ENCODE measurements around the gene LCLAT1.

LCLAT1 gene

DNA sequence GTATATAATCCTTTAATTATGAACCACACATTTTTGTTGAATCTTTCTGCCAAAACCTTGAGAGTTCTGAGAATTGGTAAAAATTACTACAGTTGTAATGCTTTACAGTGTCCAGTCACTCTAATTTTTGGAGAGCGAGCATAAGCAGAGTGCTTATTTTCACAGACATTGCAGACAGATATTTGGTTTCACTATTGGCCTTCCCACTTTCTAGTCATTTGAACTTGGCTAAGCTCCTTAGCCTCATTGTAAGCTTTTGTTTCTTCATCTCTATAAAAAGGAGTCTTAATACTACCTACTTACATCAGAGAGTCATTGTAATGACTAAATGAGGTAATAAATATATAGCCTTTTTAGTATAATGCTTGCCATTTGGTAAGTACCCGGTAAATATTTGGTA lies 80.4 kb downstream of the LCLAT1 start:
- no peak for DNase-seq

DNA sequence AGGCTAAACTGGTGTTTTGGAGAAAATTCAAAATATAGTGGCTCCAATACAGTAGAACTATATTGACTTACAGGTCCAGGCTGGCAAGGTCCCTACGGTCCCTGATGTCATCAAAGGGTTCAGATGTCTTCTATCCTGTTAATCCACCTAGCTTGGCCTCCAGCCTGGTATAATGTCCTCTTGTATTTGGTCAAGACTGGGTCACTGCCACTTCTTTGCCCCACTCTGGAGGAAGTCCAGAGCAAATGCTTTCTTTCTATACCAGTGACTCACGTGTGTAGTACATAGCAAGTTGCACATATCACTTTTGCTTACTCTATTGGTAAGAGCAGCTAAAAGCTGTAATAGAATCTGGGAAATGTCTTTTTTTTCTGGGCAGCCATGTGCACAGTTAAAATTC lies 80.8 kb downstream of the LCLAT1 start:
- DNase-seq: no peak

DNA sequence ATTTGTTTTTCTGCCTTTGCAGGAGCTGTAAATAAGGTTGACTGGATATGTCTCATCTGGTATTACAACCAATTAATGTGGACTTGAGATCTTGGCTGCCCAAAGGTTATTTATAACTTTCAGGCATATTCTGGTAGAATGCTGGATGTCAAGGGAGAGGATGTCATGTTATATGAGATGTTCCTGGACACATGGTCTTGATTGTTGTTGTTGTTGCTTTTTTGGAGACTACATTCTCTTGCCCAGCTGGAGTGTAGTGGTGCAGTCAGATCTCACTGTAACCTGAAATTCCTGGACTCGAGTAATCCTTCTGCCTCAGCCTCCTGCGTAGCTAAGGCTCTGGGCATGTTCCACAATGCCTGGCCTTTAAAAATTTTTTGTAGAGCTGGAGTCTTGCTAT lies 83.3 kb downstream of the LCLAT1 start:
- DNase-seq: no peak

DNA sequence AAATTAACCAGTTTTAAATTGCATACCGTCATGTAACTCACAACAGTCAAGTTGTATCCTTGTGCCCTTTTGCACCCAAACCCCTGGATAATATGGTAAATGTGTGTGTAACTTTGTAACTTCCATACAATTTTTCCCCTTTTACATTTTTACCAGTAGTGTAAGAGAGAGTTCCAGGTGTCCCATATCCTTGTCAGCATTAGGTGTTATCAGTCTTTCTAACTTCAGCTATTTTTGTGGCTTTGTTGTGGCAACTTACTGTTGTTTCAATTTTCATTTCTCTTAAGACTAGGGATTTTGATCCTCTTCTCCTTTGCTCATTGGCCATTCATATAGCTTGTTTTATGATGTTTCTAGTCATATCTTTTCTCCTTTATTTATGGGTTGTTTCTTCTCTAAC lies 94.6 kb downstream of the LCLAT1 start:
- no peak for DNase-seq

DNA sequence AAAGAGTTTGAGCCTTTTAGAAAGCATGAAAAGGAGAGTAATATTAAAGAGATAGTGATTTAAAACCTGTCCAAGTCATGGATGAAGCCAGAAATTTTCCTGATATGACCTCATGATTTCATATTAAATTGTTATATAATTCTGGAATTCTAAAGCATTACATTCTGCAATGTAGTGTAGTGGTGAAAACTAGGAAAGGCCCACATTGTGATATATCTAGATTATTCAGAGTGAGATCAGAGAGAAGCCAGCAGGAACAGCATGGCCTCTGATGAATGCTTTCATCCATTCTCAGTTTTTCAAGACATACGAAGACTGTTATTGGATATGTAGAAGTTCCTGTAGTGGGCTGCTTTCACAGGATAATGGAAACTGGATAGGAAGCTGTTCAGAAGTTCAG lies 98.8 kb downstream of the LCLAT1 start:
- no peak for DNase-seq

DNA sequence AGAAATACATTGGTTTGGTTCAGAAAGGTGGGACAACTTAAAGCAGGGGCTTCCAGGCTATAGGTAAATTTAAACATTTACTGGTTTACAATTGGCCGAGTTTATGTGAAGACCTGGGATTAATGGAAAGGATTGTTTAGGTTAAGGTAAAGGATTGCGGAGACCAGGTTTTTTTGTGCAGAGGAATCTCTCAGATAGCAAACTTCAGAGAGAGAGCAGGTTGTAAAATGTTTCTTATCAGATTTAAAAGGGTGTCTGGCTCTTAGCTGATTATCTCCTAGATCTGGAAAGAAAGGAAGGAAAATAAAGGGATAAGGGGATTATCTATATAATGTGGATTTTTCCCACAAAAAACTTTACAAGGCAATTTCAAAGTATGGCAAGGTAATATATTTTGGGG lies 101.3 kb downstream of the LCLAT1 start:
- DNase-seq: no peak

DNA sequence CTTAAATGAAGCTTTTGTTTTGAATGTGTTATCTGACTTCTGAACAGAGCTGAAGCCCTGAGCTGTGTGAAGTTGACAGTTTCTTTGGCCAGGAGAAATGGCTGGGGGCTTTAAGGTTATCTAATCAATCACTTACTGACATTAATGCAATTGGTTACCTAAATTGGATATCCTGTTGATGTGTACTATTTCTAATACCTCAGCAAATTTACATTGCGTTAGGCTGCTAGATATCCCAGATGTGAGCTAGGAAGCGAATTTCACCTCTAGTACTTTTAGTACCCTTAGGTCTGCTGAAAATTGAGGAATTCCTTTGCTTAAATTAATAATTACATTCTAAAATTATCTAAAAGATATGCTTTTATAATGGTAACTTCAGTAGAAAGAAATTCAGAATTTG lies 102.0 kb downstream of the LCLAT1 start:
- no peak for DNase-seq

DNA sequence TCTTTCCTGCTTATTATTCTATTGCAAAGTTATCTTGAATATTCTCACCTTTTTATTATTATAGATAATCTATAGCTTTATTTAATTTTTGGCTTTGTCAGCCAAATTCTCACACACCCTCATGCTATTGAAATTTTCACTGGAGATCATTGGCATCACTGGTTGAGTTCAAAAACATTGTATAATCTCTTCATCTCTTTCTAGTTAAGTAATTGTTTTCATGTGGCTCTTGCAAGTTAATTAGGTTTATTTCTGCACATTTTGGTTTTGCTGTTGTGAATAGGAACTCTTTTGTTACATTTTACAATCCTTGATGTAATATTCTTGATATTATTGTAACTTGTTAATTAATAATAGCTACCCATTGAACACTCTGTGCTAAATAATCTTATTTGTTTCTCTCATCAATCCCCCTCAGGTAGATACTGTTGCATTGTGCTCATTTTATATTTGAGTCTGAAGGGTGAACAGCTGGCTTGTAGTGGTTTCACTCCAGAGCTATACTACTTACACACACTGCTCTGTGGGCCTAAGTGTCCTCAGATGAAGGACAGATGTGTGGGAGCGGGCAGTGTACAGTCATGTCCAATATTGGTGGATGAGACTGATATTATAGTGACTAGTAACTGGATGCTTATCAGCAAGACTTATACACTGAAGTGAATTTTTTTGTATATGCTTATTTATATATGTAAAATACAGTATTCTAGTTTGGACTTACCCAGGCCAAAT lies 112.7 kb downstream of the LCLAT1 start:
- no peak for DNase-seq

DNA sequence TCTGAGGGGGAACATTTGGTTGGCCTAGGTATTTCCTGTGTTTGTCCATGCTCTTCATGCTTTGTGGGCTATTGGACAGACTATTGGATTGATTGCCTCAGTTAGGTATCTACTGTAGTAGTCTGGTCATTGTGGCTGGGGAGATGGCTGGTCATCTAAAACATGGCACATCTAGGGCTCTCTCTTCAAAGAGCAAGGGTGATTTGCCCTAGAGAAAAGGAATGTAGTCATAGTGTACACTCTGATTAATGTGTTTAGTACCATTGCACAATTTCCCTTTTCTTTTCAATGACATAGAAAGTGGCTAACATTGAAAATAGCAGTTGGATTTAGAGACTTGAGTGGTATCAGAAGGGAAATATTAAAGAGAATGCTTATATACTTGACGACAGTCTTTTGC lies 114.3 kb downstream of the LCLAT1 start:
- DNase-seq: no peak

DNA sequence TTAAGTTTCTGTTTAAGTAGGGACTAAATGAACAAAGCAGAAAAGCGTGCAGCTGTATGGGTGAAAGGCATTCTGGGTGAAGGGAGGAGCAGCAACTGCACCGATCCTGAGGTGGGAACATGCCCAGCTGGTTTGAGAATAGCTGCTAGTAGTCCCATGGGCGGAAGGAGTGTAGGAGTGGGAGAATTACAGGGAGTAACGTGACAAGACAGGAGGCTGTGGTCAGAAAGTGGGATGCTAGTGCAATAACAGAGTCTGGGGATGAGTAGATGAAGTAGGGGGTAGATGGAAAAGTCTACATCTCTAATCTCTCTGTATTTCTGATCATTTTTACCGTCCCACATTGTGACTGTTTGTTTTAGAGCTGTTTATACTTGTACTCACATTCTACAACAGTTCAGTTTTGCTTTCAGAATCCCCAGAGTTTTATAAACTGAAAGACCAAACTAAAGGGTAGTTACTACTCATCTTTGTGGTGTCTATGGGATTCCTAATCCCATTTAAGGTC lies 118.9 kb downstream of the LCLAT1 start:
- no peak for DNase-seq

DNA sequence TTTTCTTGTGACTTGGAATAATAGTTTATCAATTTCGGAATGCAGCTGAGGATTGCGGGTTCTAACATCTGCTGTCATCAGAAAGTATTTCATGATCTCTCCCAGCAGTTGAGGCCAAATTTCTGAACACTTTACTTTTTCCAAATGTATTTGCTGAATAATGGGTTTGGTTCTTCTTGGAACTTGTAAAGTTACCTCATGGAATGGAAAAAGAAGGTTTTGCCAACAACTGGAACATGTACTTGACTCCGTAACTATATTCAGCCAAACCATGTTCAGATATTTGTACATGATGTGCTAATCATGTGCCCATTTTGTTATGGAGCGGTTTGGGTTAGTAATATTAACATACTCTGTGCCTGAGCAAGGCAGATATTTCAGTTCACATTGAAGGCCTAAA lies 119.6 kb downstream of the LCLAT1 start:
- DNase-seq: no peak

DNA sequence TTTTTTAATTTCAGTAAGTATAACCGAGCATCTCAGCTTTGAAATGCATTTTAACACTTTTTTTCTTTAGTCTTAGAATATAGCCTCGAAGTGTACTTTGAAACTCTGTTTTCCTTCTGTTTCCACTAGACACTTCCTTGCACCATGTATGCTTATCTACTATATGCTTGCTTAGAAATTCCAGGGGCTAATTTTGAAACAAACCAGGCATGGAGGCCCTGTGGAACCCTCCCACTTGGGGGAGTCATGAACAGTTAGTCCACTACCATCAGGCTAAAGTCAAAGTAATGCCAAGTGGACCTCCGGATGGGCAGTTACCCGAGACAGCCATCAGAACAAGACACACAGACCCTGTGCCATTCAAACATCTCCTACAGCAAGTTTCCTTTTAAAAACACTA lies 120.3 kb downstream of the LCLAT1 start:
- DNase-seq: no peak

DNA sequence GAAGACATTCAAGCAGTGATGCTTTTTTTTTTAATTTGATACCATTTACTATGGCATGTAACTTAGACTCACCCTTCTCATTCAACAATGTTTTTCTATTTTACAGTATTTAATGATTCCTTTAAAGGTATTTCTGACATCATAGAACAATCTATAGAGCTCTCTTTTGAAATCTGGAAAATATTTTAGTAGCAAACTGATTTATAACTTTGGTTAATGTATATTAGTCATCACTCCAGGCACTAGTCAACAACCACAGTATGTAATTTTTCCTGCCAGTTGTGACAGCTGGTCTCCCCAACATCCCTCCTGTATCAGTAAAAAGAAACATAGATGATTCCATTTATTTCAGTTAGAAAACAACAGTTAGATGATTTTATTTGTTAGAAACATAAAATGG lies 122.9 kb downstream of the LCLAT1 start:
- DNase-seq: no peak

DNA sequence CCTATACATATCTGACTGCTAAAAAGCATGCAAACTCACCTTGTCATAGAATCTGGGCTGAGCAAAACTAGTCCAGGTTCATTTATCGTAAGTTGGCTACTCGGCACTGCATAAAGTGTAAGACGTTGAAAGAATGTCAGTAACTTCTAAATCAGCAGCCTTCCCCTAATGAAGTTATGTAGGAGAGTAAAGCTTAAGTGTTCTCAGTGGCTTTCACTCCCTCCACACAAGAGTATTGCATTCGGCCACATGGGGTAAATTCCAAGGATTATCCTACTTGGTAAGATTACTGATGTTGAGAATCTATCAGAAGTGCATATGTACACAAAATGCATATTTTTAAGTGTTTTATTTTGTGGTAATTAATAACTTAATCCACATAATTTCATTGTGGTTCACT lies 130.1 kb downstream of the LCLAT1 start:
- no peak for DNase-seq

DNA sequence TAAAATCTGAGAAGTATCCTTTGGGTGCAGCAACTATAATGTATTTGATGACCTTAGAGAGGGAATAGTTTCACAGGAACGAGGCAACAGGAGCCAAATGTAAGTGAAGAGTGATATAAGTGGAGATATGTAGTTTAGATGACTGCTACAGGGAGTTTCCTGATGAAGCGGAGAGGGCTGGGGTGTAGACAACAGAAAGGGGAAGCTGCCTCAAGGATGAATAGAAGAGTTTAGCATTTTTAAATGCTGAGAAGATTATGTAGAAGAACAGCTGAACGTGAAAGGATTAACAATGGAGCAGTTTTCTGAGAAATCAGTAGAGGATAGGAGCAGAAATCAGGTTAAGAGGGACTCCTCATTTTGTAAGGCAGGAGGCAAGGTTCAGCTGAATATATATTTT lies 133.3 kb downstream of the LCLAT1 start:
- no peak for DNase-seq

DNA sequence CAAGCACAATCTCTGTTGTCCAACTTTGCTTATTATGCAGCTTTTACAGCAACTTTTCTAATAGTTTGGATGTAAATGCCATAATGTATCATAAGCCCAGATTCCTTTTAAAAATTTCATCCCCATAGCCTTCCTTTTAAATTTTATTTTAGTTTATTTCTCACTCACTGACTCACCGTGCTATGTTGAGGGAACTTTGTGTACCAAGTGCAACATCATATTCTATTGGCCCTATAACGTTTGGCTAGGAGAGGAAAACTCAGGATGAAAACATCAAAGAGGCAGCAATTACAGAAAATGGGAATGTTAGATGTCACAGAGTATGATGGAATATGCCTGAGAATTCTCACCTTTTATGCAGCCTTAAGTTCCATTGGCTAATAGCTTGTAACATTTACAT lies 135.5 kb downstream of the LCLAT1 start:
- DNase-seq: no peak

DNA sequence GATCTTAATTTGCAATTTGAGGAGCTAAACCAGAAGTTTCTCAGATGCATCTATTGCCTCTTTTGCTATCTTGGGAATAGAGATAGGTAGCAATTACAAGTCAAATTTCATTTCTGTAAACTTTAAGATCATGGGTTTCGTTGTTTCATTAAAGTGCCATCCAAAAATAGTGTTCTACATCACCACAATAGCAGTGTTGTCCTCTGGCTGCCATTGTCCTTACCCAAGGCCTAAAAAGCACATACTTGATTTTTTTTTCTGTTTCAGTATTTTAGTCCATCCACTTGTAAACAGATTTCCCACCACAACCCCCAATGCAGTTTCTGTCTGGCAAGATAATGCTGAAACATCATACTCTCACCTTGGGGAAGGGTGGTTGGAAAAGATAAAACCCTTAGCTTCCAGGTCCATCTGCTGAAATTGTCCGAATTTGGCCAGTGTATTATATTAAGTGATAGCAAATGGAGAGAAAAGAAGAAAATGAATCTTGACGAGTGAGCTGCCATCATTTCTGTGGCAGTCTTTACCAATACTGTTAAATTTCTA lies 136.2 kb downstream of the LCLAT1 start:
- no peak for DNase-seq

DNA sequence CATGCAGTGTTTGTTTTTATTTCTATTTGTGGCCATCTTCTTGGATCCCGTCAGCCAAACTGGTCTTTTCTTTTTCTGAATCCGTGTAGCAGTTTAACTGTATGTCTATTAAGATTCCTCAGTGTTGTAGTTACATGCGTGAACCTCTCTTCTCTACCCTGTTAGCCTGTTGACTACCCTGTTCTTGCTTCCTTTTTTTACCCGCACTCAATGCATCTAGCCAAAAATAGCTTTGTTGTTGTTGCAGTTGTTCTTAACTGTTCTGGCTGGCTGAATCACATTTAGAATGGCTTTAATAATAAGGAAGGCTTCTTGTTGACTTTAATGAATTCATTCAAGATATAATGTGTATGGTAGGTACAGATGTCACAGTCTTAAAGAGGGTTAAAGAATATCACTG lies 137.1 kb downstream of the LCLAT1 start:
- DNase-seq: no peak

DNA sequence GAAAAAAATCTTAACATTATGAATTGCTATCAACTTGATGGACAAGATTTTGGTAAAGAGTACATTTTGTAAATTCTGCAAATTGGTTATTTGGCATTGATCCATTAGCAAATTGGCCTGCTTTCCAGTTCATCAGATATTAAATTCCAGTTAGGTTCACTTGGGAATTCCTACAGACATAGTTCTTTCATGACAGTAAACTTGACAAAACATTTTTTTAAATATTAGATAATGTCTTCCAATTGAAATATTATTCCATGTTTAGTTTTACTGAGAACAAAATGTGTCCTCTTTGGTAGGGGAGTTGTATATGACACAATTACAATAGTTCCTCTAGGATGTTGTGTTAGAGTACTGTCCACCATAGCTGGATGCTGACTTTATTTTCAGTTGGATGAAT lies 141.9 kb downstream of the LCLAT1 start:
- no peak for DNase-seq

DNA sequence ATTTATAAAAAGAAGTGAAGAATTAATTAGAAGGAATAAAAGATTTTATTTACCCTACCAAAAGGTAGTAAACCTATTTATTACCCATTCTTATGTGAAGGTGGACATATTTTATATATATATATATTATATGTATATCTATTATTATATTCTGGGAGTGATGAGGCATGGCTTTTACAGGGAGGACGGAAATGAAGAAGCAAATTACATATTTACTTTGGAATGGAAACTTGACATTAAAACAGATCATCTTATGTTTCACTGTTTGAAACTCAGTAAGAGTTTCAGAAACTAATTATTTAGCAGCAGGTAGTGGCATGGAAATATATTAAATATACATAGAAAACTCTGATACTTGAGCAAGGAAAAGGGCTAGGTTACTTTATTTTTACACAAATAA lies 143.4 kb downstream of the LCLAT1 start:
- no peak for DNase-seq

DNA sequence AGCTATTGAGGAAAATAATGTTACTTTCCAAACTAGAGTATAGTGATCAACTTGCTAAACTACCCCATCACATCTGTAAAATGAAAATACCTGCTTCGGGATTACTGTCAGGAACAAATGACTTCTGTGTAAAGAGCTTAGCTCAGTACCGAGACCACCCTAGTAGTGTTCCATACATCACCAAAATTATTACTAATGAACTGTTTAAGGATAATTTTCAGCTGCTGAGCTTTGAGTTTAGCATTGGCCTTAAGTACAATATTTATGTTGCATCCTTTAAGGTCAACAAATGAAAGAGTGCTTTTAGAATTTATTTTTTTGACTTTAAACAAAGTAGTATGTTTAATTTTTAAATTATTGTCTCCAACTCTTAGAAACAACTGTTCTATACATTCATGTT lies 144.1 kb downstream of the LCLAT1 start:
- no peak for DNase-seq

DNA sequence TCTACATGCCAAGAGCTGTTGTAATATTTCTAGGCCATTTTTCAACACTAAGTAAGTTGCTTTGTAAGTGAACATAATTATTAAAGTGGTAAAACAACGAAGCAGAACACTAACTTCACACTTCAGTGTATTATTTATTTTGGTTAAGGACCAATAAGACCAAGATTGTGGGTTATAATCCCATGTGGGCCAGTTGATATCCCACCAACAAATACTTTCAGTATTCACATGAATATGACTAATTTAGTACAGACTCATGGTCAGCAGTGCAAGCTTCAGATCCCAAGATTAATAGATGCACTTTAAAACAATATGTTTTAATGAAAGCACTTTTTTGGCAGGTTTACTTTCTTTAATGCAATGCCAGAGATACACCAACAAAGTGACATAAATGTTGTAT lies 154.3 kb downstream of the LCLAT1 start:
- DNase-seq: no peak

DNA sequence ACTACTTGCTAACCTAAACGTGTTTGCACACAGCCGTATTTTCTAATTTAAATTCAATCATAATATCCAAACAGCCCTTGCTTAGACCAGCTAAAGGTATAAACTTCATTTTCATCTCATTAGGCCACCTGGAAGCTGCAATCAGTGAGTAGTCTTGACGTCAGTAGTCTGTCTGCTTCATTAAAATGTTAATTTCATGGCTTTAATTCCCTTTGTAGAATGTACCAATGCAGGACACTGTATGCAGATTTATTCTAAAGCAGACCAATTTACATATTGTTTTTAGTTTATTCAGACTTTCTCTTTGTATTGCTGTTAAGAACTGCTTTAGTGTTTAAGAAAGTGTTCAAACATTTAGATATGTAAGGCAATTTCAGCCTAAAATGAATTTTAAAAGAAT lies 158.2 kb downstream of the LCLAT1 start:
- no peak for DNase-seq

DNA sequence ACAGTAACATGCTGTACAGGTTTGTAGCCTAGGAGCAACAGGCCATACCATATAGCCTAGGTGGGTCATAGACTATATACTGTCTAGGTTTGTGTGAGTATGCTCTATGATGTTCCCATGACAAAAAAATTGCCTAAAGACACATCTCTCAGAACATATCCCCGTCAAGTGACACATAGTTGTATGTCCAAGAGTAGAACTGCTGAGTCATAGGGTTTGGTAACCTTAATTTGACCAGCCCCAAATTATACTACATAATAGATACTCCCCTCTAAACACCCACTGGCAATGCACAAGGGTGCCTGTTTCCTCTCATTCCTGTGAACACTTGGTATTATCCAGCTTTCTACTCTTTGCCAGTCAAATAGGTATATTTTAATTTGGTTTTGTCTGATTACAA lies 161.6 kb downstream of the LCLAT1 start:
- DNase-seq: no peak

DNA sequence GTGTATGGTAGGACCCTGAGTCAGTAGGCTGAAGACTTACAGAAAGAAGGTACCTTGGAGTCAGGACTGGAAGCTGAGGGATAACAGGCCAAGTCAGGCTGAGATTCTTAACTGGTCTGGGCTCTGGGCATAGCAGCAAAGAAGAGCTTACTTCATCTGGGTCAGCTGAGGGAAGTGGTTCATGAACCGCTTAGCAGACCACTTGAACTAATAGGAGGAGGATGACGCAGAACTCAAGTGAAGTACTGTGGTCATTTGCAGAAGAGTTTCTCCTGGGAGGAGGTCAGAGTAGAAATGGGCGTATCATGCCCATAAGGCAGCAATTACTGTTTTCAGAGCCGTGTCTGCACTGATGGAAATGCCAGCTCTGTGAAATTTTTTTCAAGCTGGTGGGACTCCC lies 164.5 kb downstream of the LCLAT1 start:
- no peak for DNase-seq
